Transverse colon (tissue), 4 donors: ENCODE measurements around the gene AKR1C1. TPM values are rescaled to one million over a fixed set of nuclear protein-coding genes. Genes with fewer than 3 reads are reported as not detected.
"Not testable (repeated sequence)": the region's sequence is repeated elsewhere in the genome, so short reads cannot be mapped to it uniquely, and the experiment has no call there.

Experiments used
- DNase-seq: peaks from one replicate; pipeline ENCODE4 v3.0.0-alpha.2; 2019
- H3K27ac ChIP-seq, 4 donors: fragments of 200-600 bp; sonication (generic); 2 replicates each; pipeline ENCODE4 v1.5.1; 2016 to 2018; ENCODE audit warnings: inconsistent platforms in 4 of 4
- H3K27me3 ChIP-seq: fragments of 200-600 bp; sonication (generic); 2 replicates; pipeline ENCODE4 v1.5.1; 2017; ENCODE audit warnings: inconsistent platforms
- H3K36me3 ChIP-seq, 4 donors: fragments of 200-600 bp; sonication (generic); 2 replicates each; pipeline ENCODE4 v1.5.1; 2017 to 2019; ENCODE audit warnings: inconsistent platforms in 4 of 4
- H3K4me1 ChIP-seq, 4 donors: fragments of 200-600 bp; sonication (generic); 2 replicates each; pipeline ENCODE4 v1.5.1; 2017 to 2020; ENCODE audit warnings: inconsistent platforms in 4 of 4
- H3K4me3 ChIP-seq, 4 donors: fragments of 200-600 bp; sonication (generic); 1 replicate in 1 of 4; 2 replicates in 3 of 4; pipeline versions ENCODE4 v1.5.1 to v1.6.1; 2017 to 2019; ENCODE audit warnings: inconsistent platforms in 4 of 4
- H3K9me3 ChIP-seq, 2 donors: fragments of 200-600 bp; sonication (generic); 2 replicates each; pipeline ENCODE4 v1.5.1; 2017 to 2019; ENCODE audit warnings: inconsistent platforms in 2 of 2
- EP300 ChIP-seq: sonication (generic); formaldehyde crosslinking; IDR thresholded peaks from one replicate; pipeline ENCODE4 v1.6.1; 2017; ENCODE audit warnings: antibody characterized with exemption, low read depth
- POLR2A ChIP-seq: fragments of 450-650 bp; IDR thresholded peaks from one replicate; pipeline ENCODE4 v1.6.1; 2016; ENCODE audit warnings: antibody characterized with exemption, mild to moderate bottlenecking, moderate library complexity
- POLR2AphosphoS5 ChIP-seq, 3 donors: sonication (generic); formaldehyde crosslinking; IDR thresholded peaks; one replicate each; pipeline ENCODE4 v1.6.1; 2016; ENCODE audit warnings: antibody characterized with exemption in 3 of 3
- WGBS, 2 donors: methylation state at CpG; one replicate each; pipeline ENCODE4 v1.1.5; 2018; ENCODE audit warnings: low coverage in 1 of 2; 5-methylcytosine and 5-hydroxymethylcytosine counted together
- in situ Hi-C, 4 donors: fragments of 200-750 bp; cut with MboI; loops; one replicate each; pipeline versions ENCODE4 v1.15.0 to v1.15.1; 2017; ENCODE audit warnings: low sequenced_read_pairs in 3 of 4, low pct_ligation_motif_present in 1 of 4, low pct_unique_long_range_greater_than_20kb in 1 of 4
- intact Hi-C: fragments of 100-400 bp; cut with DNase I; formaldehyde crosslinking; loops from one replicate; pipeline ENCODE4 v1.15.1; 2023; ENCODE audit warnings: low total_unique reads
- small RNA-seq, 4 donors: library from RNA; depleted of rRNA; stranded (forward); fragments of <200 nt; gene quantifications; one replicate each; pipeline ENCODE3, GENCODE V24; 2016
- total RNA-seq, 4 donors: library from RNA; depleted of rRNA; stranded (reverse); fragments of >200 nt; gene quantifications; one replicate each; pipeline ENCODE4 v1.1.0, GENCODE V29; 2016
- TF ChIP-seq, protein P1 (sequence below), 5 experiments: fragments of 200-600 bp in 3 of 5; fragments of 450-650 bp in 2 of 5; sonication (generic) in 3 of 5; IDR thresholded peaks; 1 replicate in 2 of 5; 2 replicates in 3 of 5; pipeline ENCODE4 v1.5.1; 2016 to 2017; ENCODE audit warnings: antibody characterized with exemption in 5 of 5, inconsistent platforms in 3 of 5, mild to moderate bottlenecking in 2 of 5, moderate library complexity in 1 of 5

The AKR1C1 gene
- total RNA-seq, 4 donors from 2014 or later, result 3.0 to 20.5 (median 14.2) TPM

DNA sequence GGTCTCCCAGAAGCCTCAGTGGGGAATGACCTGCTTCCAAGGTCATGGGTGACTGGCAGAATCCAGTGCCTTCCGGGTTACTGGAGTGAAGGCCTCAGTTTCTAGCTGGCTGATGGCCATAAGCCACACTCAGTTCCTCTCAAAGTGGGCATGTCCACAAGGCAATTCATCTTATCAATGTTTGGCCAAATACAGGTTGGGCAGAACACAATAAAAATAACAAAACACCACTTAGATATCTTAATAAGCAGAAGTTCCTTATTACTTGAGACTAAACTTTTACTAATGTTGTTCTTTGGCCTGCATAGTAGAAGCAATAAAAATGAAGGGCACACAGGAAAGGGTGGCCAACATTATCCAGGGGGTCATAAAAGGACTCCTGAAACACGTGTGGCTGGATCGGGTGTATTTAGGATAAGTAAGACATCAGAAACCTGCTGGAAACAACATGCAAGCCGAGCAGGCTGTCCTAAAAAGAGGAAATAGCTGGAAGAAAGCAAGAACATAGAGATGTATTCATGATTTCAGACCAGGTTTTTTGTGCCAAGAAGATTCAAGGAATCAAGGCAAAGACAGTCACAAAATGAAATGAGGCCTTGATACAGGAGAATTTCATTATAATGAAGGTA, 60.1 kb downstream of the AKR1C1 start:
- Histone ChIP-seq H3K4me1 (peaks cover 10 to 47% (median 25%) of the 10 kb centered on the region in 4 donors), H3K36me3 (no peaks in the 10 kb centered on the region), H3K4me3 (no peak overlapping the region), H3K27me3 (no peaks in the 10 kb centered on the region), H3K27ac (peak overlapping the region; percentile 66 to 81 (median 75)), H3K9me3 (no peaks in the 10 kb centered on the region)
- peak; percentile 71 for DNase-seq
- TF ChIP-seq POLR2A (no peak), POLR2AphosphoS5 (IDR thresholded peaks at IDR 0.05) (peak in 1 of 3 donors; percentile 23)
- in situ Hi-C loops (no loop called here), intact Hi-C loops (no loop called here)
- 11 to 25% methylated on average over 3 to 4 of the region's 4 CpGs for WGBS, 2 donors

GRCh38 chr10:5025461-5025881, 62.3 kb downstream of the AKR1C1 start:
- H3K27me3 ChIP-seq, intact Hi-C loops: not testable (repeated sequence)

GRCh38 chr10:5030989-5031388, 67.8 kb downstream of the AKR1C1 start:
- H3K27me3 ChIP-seq, result no peaks in the 10 kb centered on the region
- peaks cover 10 to 20% of the 10 kb centered on the region in 2 donors for H3K9me3 ChIP-seq
- intact Hi-C loops (no loop called here), in situ Hi-C loops (no loop called here)
- TF ChIP-seq POLR2A (no peak), EP300 (no peak), POLR2AphosphoS5 (IDR thresholded peaks at IDR 0.05) (no peak)
- TF ChIP-seq, protein P1, sequence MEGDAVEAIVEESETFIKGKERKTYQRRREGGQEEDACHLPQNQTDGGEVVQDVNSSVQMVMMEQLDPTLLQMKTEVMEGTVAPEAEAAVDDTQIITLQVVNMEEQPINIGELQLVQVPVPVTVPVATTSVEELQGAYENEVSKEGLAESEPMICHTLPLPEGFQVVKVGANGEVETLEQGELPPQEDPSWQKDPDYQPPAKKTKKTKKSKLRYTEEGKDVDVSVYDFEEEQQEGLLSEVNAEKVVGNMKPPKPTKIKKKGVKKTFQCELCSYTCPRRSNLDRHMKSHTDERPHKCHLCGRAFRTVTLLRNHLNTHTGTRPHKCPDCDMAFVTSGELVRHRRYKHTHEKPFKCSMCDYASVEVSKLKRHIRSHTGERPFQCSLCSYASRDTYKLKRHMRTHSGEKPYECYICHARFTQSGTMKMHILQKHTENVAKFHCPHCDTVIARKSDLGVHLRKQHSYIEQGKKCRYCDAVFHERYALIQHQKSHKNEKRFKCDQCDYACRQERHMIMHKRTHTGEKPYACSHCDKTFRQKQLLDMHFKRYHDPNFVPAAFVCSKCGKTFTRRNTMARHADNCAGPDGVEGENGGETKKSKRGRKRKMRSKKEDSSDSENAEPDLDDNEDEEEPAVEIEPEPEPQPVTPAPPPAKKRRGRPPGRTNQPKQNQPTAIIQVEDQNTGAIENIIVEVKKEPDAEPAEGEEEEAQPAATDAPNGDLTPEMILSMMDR (IDR thresholded peaks at IDR 0.05), result no peak
- H3K4me1 ChIP-seq, result peaks cover 0 to 1% (median 0%) of the 10 kb centered on the region in 4 donors
- DNase-seq, result no peak
- H3K27ac ChIP-seq, result no peak overlapping the region
- WGBS, 2 donors, result 94% methylated on average over 1 of the region's 1 CpG; no CpG with 5 or more reads in 1 of the 2 donors
- no peaks in the 10 kb centered on the region for H3K36me3 ChIP-seq
- no peak overlapping the region for H3K4me3 ChIP-seq

More at GRCh38 chr10:5025461-5025881, 62.3 kb downstream of the AKR1C1 start:
- peaks cover 4 to 35% (median 13%) of the 10 kb centered on the region in 4 donors for H3K4me1 ChIP-seq
- not testable (repeated sequence) for H3K4me3 ChIP-seq, H3K36me3 ChIP-seq, H3K9me3 ChIP-seq, DNase-seq
- H3K27ac ChIP-seq, result peak overlapping the region in 2 of 4 donors; percentile 21 to 60
- in situ Hi-C loops, result loop anchor here in 1 of 4 donors (5.0 kb wide), 1 partner anchor 93 kb away; no protein-coding TSS in a partner anchor

DNA sequence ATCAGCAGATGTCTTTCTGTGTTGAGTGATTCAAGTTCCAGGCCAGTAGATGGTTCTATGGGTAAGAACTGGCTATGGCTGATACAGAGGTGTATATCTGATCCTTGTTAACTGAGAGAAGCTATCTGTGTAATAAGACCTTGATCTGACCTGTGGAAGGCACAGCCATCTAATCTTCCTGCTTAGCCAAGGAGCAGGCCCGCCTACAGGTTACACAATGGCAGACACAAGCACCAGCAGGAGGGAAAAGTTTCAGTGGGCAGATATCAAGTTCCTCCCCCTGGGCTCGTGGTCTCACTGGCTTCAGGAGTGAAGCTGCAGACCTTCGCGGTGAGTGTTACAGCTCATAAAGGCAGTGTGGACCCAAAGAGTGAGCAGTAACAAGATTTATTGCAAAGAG, 68.4 kb downstream of the AKR1C1 start:
- in situ Hi-C loops, H3K27ac ChIP-seq, DNase-seq, H3K4me1 ChIP-seq, H3K36me3 ChIP-seq, intact Hi-C loops, H3K4me3 ChIP-seq, H3K27me3 ChIP-seq: not testable (repeated sequence)
- peaks cover 10 to 20% of the 10 kb centered on the region in 2 donors for H3K9me3 ChIP-seq
- 84% methylated on average over 4 of the region's 4 CpGs; no CpG with 5 or more reads in 1 of the 2 donors for WGBS, 2 donors

GRCh38 chr10:5032444-5032843, 69.2 kb downstream of the AKR1C1 start:
- in situ Hi-C loops, intact Hi-C loops, DNase-seq, H3K27ac ChIP-seq, H3K36me3 ChIP-seq, H3K4me3 ChIP-seq, H3K27me3 ChIP-seq: not testable (repeated sequence)
- Histone ChIP-seq H3K9me3 (peaks cover 10 to 20% of the 10 kb centered on the region in 2 donors), H3K4me1 (peaks cover 0 to 16% (median 4%) of the 10 kb centered on the region in 4 donors)
- 90% methylated on average over 12 of the region's 22 CpGs; no CpG with 5 or more reads in 1 of the 2 donors for WGBS, 2 donors

Small RNA genes lying within 50 kb of the gene (small RNA-seq; reads per million reads assigned to genes)
- gene RF00096, result 0 reads per million in 4 donors

Other genes with a start within 250 kb of the AKR1C1 start
- 10 to 100 TPM in 1 of 4 donors, 1 to 10 TPM in 3; 3.8 to 34.8 (median 5.3) TPM for gene AKR1E2, start 137.2 kb upstream of the AKR1C1 start, total RNA-seq
- 10 to 100 TPM; 43.0 to 72.7 (median 53.7) TPM for gene AKR1C2, start 40.4 kb downstream of the AKR1C1 start, total RNA-seq
- 100 to 1,000 TPM; 164 to 634 (median 415) TPM for gene AKR1C3, start 131.0 kb downstream of the AKR1C1 start, total RNA-seq
- gene AKR1C8, start 221.7 kb downstream of the AKR1C1 start, total RNA-seq, result 1 to 10 TPM in 1 of 4 donors, not detected in 3; 1.4 TPM
- not detected for gene AKR1C4, start 233.4 kb downstream of the AKR1C1 start, total RNA-seq